Stimulated activated CD4-positive, alpha-beta T cell treated with anti-CD3 and anti-CD28 coated beads, Interleukin-4, amount 100 ng/mL, for 48 hours (primary cell): ENCODE data around the gene MMP24.
"Not testable (repeated sequence)": the region's sequence is repeated elsewhere in the genome, so short reads cannot be mapped to it uniquely, and the experiment has no call there.

Source experiments
- DNase-seq, 2 donors: peaks; one replicate each; pipeline ENCODE4 v3.0.0-alpha.2; 2020; ENCODE audit warnings: low read depth in 2 of 2

Gene MMP24

DNA sequence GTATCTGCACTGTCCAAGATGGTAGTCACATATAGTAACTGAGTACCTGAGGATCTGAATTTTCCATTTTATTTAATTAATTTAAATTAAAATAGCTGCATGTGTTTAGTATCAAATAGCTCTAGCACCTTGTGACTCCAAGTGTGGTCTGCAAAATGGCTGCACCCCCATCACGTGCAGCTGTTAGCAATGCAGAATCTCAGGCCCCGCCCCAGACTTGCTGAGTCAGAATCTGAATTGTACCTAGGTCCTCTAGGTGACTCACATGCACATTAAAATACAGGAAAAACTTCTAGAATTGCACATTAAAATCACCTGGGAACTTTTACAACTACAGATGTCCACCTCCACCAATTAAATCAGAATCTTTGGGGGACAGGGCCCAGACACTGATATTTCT lies 84.9 kb downstream of the MMP24 start:
- DNase-seq = peak; percentile 66 to 71

DNA sequence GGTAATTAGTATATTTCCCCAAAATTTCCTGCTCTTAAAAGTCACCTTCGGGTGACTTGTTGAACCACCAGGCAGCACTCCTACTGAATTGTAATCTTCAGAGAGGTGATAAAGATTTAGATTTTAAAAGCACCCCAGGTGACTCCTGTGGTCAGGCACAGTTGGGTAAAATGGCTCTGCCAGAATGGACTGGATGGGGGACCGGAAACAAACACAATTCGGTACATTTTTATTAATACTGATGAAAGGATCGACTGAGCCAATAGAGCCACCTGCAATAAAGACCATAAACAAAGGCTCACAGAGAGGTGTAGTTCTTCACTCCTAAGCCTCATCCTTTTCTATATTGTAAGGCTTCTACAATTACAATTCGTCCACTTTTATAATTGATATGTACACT lies 85.3 kb downstream of the MMP24 start:
- DNase-seq = no peak

DNA sequence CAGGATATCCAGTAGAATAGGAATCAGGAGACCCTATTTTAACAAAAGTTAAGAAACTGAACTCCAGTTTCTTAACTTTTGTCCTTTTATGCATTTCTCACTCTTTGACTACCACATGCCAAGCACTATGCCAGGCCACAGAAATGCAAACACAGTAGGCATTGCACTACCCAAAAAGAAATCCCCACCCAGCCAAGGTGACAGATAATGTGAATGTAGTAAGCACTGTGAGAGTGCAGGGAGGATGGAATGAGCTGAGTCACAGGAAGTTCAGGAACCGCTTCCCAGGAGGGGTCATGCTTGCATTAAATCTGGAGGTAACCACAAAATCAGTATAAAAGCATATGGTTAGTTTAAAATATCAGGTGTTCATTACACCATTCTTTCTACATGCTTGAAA lies 85.8 kb downstream of the MMP24 start:
- DNase-seq = peak in 1 of 2 donors; percentile 22

DNA sequence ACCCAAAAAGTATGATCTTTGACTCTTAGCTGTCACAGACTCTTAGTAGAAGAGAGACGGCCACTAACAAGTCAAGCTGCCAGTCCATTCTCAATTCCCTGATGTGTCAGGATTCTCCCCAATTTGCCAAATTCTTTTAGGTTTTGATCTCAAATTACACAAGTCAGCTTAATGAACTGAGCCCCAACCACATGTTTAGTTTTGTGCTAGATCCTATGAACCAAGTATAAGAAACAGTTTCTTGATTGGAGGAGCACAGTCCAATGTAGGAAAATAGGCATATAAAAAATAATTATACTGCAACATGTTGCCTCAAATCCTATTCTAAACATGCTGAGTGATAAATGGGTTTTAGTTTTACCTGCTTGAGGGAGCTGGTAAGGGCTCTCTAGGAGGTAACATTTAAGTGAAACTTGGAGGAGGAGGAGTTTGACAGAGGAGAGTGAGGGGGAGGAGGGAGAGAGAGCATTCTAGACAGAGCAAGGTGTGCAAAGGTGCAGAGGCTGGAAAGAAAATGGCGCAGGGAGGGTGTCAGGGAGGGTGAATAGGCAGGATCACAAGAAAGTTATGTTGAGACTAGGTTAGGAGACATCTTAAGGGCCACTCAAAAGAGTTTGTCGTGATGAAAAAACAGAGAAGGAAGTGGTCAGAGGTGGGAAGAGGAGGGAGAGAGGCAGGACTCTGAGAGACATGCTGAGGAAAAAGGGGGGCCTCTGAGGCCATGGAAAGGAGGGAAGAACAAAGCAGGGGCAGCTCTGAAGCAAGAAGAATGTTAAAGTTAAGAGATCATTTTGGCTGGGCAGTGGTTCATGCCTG lies 88.5 kb downstream of the MMP24 start:
- DNase-seq = no peak

DNA sequence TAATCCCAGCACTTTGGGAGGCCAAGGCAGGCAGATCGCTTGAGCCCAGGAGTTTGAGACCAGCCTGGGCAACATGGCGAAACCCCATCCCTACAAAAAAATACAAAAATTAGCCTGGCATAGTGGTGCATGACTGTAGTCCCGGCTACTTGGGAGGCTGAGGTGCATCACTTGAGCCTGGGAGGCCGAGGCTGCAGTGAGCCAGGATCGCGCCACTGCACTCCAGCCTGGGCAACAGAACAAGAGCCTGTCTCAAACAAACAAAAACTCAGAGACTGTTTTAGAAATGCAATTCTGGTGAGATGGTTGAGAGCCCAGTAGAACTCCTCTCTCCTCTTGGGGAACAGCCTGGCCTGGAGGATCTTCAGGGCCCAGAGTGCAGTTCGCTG lies 89.1 kb downstream of the MMP24 start:
- not testable (repeated sequence) for DNase-seq

DNA sequence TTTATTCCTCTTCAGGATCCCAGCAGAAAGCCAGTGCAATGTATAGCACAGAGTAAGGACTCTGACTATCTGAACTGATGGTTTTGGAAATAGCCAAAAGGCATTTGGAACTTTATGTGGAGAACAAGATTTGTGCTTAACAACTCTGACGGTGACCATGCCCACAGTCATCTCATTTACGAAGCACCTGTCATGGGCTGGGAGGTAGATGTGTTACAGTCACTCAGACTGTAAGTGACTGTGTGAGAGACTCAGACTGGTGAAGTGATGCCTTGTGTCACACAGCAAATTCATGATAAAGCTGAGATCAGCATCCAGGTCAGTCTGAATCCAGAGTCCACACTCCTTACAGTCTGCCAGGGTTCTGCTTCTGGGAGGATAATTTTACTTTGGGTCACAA lies 89.6 kb downstream of the MMP24 start:
- DNase-seq = no peak

DNA sequence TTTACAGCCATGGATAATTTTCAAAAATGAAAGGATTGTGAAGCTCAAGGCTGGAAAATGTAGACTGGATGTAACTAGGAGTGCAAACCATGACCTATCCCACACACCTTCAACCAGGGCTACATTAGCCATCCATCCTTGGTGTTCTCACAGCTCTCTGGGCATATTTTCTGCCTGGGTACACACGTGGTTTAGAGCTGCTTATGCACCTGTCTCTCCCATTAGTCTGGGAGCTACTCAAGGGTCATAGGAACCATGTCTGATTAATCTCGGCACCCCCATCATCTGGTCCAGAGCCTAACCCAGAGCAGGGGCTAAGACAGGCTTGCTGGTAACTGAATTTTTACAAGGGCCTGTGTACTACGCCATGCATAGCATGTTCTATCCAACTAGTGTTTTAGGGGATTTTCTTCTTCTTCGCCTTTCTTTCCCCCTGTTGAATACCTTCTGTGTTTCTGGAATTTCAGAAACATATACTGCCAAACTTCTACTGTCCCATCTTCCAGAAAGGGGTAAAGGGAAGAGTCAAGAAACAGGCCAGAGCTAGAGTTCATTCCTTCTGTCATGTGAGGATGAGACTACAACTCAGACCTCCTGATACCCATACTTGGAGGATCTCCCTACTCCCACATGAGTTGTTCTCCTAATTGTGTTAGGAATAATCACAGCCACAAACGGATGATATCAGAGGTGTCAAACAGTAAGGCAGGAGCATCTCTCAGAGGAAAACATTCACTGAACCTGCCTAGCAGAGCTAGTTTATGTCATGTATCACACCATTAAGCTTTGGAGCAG lies 91.1 kb downstream of the MMP24 start:
- no peak for DNase-seq

DNA sequence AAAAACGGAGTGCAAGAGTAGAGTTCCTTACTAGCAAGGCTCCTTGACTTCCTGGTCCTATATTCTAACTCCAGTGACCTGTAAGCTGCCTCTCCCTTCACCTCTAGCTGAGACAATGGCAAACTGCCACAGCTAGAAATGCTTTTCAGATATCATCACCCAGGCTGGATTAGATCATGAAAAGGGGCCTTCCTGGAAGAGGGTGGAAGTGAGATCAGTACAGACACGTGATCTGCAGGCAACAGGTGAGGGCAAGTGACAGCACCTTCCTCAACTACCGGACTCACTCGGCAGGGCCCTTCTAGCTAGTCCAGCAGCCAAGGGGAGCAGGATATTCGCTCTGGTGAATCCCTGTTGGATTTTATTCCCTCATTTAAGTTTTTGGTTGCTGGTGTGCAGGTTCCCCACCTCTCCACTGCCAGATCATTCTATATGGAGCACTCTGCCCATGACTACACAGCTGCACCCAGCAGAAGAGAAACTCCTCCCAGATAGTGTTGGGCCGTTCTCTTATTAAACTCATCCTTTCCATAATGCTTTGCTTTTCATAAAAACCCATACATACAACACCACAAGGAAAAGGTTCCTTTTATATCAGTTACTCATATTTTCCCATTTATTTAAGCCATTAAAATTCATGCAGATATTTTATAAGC lies 92.1 kb downstream of the MMP24 start:
- no peak for DNase-seq

DNA sequence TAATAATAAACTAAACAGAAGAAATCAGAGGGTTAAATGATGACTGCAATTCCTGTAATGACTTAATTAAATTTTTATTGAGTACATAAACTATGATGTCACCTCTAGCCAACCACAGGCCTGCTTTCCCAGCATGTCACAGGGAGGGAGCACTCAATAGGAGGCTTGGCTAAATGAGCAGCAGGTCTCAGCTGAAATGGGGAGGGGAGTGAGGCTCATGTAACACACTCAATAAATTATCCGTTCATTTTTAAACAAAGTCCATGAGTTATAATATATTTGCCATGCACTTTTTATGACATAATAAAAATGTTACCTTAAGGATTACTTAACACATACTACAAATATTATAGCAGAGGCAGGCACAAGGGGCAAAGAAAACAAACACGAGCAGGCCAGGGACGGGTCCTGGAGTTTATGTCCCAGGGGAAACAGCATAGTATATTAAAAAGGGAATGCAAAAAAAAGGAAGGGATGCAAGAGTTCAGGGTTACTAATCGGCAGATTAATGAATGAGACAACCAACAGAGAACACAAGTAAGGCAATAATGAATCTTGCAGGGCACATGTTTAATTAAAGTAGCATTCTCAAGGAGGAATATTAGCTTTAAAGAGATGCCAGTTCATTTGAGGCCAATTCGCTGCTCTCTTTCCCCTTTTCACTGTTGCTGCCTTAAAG lies 92.8 kb downstream of the MMP24 start:
- DNase-seq = no peak

DNA sequence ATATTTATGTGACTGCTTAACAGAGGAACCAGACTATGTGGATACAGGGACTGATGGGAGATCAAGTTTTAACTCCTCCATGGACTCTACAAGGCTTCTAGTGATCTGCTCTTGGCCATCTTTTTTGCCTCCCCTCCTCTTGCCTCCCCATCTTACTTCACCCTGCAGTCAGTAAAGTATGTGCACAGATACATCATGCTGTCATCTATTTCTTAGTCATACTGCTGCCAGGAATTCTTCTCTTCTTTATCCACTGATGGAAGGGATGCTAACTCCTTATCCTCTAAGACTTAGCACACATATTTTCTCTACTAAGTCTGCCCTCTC lies 93.3 kb downstream of the MMP24 start:
- DNase-seq = no peak

DNA sequence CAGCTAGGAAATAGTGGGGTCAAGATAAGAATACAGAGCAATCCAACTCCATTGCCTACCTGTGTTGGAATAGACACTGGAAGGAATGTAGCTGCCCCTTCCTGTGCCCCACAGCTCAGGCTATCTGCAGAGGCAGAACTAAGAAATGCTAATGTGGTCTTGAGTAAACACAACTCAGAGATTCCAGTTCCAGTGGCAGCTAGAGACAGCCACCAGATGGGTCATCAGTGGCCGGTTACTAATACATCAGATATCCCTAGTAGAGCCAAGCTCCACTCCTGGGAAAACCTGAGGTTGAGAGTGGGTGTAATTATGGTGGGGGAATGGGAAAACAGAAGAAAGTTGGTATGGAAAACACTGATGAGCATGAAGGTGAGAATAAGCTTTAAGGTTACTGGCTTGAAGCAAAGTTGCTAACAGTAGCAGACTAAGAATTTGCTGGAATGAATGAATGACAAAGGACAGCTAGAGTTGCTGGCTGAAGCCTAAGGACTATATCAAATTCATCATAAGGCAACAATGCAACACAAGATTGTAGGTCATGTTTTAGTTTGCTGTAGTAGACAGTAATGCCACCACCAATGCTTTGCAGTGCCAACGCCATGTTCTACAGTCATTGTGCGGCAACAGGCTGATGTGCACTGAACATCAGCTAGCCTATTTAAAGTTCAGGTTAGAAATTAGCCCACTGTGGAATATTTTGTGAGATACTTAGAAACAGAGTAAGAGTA lies 94.1 kb downstream of the MMP24 start:
- DNase-seq = no peak

DNA sequence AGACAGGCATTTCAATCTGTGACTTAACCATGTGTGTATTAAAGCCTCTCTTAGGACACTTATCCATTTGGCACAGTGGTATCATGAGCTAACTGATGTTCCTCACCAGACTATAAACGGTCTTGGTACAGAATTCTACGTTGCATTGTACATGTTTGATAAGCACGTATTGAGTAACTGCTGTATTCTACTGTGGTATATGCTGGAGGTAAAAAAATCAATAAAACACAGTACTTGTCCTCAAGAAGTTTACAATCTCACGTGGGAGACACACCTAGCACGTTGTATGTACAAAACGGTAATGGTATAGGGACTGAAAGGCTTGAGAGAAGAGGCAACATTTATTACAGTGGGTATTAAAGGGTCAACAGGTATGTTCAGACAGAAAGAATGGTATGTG lies 98.9 kb downstream of the MMP24 start:
- DNase-seq = no peak

DNA sequence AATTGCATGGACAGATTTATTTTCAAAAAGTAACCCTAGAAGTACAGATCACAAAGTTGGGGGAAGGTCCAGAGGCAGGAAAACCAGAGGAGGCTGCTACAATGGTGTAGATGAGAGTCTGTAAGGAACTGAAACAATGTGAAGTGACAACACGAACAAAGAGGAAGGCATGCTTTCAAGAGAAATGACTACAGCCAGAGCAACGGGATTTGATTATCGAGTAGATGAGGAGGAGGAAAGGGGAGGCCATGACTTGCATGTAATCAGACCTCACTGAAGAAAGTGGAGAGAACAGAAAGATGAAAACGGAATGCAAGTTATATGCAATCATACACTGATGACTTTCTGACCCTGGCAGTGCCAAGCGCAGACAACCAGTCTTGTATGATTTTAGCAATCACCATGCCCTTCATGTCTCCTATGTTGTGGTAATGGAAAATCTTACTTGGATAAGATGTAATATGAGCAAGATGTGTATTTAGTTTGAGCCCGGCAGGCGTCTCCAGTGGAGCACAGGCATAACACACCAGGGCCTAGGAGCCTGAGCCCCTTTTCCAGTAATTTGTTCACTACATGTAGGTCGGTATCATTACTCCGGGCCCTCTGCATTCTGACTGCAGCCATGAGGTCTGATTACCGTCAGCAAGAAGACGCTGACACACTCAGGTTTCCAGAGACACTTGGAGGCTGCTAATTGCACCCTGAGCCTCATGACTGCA lies 99.7 kb downstream of the MMP24 start:
- no peak for DNase-seq
